ENCODE data around the gene XRCC6.

Gene XRCC6

DNA sequence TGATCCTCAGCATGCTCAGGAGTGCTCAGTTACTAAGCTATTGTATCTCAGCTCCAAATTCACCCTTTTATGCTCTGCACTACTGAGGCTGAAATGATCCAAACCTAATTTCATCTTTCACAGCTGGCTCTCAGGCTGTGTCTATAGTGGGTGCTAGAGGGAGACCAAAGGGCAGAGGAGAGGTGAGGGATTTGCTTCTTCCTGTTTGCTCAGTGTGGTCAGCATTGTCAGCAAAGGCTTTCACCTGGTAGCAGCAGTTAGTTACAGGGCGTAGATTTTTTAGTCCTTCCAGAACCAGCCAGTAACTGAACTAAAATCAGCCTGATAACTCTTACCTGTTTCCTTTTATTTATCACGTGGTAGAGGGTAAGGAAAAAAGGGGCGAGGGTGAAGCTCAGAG, 33.2 kb downstream of the XRCC6 start:
- no peak overlapping the region for H3K9ac ChIP-seq (ENCODE audit: low read depth, low read length, poor library complexity, severe bottlenecking)
- TF ChIP-seq, protein P1, sequence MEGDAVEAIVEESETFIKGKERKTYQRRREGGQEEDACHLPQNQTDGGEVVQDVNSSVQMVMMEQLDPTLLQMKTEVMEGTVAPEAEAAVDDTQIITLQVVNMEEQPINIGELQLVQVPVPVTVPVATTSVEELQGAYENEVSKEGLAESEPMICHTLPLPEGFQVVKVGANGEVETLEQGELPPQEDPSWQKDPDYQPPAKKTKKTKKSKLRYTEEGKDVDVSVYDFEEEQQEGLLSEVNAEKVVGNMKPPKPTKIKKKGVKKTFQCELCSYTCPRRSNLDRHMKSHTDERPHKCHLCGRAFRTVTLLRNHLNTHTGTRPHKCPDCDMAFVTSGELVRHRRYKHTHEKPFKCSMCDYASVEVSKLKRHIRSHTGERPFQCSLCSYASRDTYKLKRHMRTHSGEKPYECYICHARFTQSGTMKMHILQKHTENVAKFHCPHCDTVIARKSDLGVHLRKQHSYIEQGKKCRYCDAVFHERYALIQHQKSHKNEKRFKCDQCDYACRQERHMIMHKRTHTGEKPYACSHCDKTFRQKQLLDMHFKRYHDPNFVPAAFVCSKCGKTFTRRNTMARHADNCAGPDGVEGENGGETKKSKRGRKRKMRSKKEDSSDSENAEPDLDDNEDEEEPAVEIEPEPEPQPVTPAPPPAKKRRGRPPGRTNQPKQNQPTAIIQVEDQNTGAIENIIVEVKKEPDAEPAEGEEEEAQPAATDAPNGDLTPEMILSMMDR (conservative IDR thresholded peaks at IDR 0.05; ENCODE audit: low read length) = no peak
- no peak for TF ChIP-seq EZH2phosphoT487 (IDR thresholded peaks at IDR 0.05; ENCODE audit: borderline replicate concordance)
- no peaks in the 10 kb centered on the region for H3F3A ChIP-seq (ENCODE audit: low read depth)
- no peaks in the 10 kb centered on the region for H3K79me2 ChIP-seq (ENCODE audit: insufficient read depth, low read length)
- no peaks in the 10 kb centered on the region for H3K9me3 ChIP-seq (ENCODE audit: insufficient read depth, low read depth, low read length)
- H3K9me2 ChIP-seq (replicated peaks; ENCODE audit: low read depth, low read length) = no peaks in the 10 kb centered on the region
- no peaks in the 10 kb centered on the region for H3K4me1 ChIP-seq (ENCODE audit: insufficient read depth, low read length, poor library complexity, severe bottlenecking)
- H2AFZ ChIP-seq (ENCODE audit: low read length) = no peak overlapping the region
- no peak overlapping the region for H3K4me3 ChIP-seq (ENCODE audit: low read length, poor library complexity, severe bottlenecking)
- no peak overlapping the region for H3K4me2 ChIP-seq (ENCODE audit: low read depth, low read length, poor library complexity, severe bottlenecking)
- H4K20me1 ChIP-seq (ENCODE audit: insufficient read depth, low read length, poor library complexity, severe bottlenecking) = peaks cover 3% of the 10 kb centered on the region
- H3K36me3 ChIP-seq (ENCODE audit: insufficient read depth, low read length) = peaks cover 90% of the 10 kb centered on the region
- H3K27me3 ChIP-seq (ENCODE audit: insufficient read depth, low read length, poor library complexity, severe bottlenecking) = no peaks in the 10 kb centered on the region

GRCh38 chr22:41656556-41656955, 35.5 kb downstream of the XRCC6 start:
- Histone ChIP-seq H3K36me3 (ENCODE audit: insufficient read depth, low read length) (peaks cover 98% of the 10 kb centered on the region), H3F3A (ENCODE audit: low read depth) (no peaks in the 10 kb centered on the region), H3K79me2 (ENCODE audit: insufficient read depth, low read length) (no peaks in the 10 kb centered on the region)

DNA sequence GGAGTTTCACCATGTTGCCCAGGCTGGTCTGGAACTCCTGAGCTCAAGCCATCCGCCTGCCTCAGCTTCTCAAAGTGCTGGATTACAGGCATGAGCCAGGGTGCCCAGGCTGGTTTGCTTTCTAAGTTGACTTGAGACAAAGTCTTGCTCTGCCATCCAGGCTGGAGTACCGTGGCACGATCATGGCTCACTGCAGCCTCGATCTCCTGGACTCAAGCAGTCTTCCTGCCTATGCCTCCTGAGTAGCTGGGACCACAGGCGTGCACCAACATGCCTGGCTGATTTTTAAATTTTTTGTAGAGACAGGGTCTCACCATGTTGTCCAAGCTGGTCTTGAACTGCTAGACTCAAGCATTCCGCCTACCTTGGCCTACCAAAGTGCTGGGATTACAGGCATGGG, 36.6 kb downstream of the XRCC6 start:
- Histone ChIP-seq H3K4me3 (ENCODE audit: low read length, poor library complexity, severe bottlenecking) (no peak overlapping the region), H3K4me1 (ENCODE audit: insufficient read depth, low read length, poor library complexity, severe bottlenecking) (no peaks in the 10 kb centered on the region), H2AFZ (ENCODE audit: low read length) (no peak overlapping the region), H3F3A (ENCODE audit: low read depth) (no peaks in the 10 kb centered on the region), H3K27me3 (ENCODE audit: insufficient read depth, low read length, poor library complexity, severe bottlenecking) (no peaks in the 10 kb centered on the region), H3K79me2 (ENCODE audit: insufficient read depth, low read length) (no peaks in the 10 kb centered on the region), H3K9me2 (replicated peaks; ENCODE audit: low read depth, low read length) (no peaks in the 10 kb centered on the region), H3K36me3 (ENCODE audit: insufficient read depth, low read length) (peaks cover 98% of the 10 kb centered on the region), H4K20me1 (ENCODE audit: insufficient read depth, low read length, poor library complexity, severe bottlenecking) (peaks cover 3% of the 10 kb centered on the region), H3K9me3 (ENCODE audit: insufficient read depth, low read depth, low read length) (no peaks in the 10 kb centered on the region), H3K4me2 (ENCODE audit: low read depth, low read length, poor library complexity, severe bottlenecking) (no peak overlapping the region), H3K9ac (ENCODE audit: low read depth, low read length, poor library complexity, severe bottlenecking) (no peak overlapping the region)
- TF ChIP-seq, protein P1 (conservative IDR thresholded peaks at IDR 0.05; ENCODE audit: low read length) = no peak
- TF ChIP-seq EZH2phosphoT487 (IDR thresholded peaks at IDR 0.05; ENCODE audit: borderline replicate concordance) = no peak

More at GRCh38 chr22:41656556-41656955, 35.5 kb downstream of the XRCC6 start:
- Histone ChIP-seq H3K27me3 (ENCODE audit: insufficient read depth, low read length, poor library complexity, severe bottlenecking) (no peaks in the 10 kb centered on the region), H4K20me1 (ENCODE audit: insufficient read depth, low read length, poor library complexity, severe bottlenecking) (peaks cover 3% of the 10 kb centered on the region), H3K4me1 (ENCODE audit: insufficient read depth, low read length, poor library complexity, severe bottlenecking) (no peaks in the 10 kb centered on the region), H3K9ac (ENCODE audit: low read depth, low read length, poor library complexity, severe bottlenecking) (no peak overlapping the region), H3K4me2 (ENCODE audit: low read depth, low read length, poor library complexity, severe bottlenecking) (no peak overlapping the region), H2AFZ (ENCODE audit: low read length) (no peak overlapping the region), H3K4me3 (ENCODE audit: low read length, poor library complexity, severe bottlenecking) (no peak overlapping the region), H3K9me2 (replicated peaks; ENCODE audit: low read depth, low read length) (no peaks in the 10 kb centered on the region), H3K9me3 (ENCODE audit: insufficient read depth, low read depth, low read length) (no peaks in the 10 kb centered on the region)
- TF ChIP-seq EZH2phosphoT487 (IDR thresholded peaks at IDR 0.05; ENCODE audit: borderline replicate concordance) = no peak
- TF ChIP-seq, protein P1 (conservative IDR thresholded peaks at IDR 0.05; ENCODE audit: low read length) = no peak

All from Loucy (cell line).